ENCODE results near the gene SMOC1.

The SMOC1 gene

DNA sequence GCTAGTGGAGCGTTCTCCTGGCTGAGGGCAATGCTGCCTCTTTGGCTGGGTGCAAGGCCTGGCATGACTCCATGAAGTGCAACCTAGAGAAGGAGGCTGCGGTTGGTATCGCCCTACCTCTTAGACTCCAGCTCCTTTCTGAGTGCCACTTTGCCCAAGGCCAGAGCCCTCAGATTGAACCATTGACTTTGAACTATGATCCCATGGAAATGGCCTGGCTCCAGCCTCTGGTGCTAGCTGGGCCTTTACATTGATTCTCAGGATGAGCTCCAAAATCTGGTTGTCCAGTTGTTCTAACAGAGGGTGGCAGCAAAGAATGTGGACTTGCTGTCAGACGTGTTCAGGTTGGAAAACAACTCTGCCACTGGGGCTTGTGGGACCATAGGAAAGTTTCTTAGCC lies 16.1 kb upstream of the SMOC1 start:
- DNase-seq (ENCODE audit: low read depth in 1 of 2, low spot score in 1 of 2): no peak

DNA sequence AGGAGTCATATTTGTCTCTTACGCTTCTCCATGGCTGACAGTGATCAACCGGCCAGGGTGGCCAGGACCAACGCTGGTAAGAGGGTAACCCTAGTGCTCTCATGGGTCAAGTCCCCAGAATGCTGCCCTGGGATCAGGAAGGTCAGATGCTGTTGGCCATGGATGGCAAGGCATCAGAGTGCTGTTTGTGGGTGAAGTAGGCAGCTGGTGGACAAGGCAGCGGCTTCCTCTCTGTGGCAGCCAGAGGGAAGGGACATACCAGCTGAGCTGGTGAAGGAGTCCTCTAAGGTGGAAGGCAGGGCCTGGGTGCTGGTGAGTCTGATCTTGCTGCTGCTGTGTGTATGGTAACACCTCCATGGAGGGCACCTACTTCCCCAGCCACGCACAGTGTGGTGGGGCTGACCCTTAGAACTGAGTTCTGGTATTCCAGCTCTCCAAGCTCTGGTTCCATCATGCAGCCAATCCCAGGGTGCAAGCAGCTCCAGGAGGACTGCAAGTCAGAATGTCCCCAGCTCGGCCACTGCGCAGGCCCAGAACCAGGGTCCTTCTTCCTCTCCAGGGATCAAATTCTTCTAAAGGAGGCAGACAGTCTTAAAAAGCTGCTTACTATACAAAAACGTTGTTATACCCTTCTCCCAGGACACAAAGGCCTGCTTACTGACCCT lies 13.4 kb upstream of the SMOC1 start:
- DNase-seq (ENCODE audit: low read depth in 1 of 2, low spot score in 1 of 2): no peak

DNA sequence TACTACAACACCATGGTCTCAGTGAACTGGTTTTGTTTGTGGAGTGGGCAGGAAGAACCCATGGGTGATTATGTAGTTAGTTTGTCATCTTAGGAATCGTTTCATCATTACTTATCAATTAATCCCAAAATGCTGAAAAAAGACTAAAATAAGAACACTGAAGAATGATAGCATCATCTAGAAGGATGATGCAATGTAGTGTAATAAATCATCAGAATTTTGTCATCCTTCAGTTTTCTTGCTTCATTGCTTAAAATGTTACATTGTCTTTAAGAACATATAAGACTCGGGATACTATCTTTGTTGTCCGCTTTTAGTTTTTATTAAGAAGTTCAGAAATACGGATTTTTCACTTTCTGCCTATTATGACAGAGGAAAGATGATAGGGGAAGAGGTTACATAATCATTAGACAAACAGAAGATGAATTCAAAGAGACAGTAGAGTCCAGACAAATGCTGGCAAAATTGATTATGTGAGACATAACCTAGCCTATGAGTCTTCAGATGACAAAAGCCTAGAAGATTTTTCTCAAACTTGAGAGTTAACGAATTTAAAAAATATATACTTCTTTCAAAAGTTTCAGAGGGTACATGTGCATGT lies 10.8 kb upstream of the SMOC1 start:
- no peak for DNase-seq (ENCODE audit: low read depth in 1 of 2, low spot score in 1 of 2)

DNA sequence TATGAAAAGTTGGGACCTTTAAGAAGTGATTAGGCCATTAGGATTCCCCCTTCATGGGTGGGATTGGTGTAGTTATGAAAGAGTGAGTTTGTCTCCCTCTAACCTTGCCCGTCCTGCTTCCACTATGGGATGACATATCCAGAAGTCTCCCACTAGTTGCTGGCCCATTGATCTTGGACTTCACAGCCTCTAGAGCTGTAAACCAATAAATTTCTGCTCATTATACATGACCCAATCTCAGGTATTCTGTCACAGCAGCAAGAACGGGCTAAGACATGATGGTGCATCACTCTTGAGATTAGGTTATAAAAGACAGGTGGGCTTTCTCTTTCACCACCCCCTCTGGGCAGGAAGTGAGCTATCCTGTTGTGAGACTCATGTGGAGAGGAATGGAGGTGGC lies 8.6 kb upstream of the SMOC1 start:
- no peak for DNase-seq (ENCODE audit: low read depth in 1 of 2, low spot score in 1 of 2)

DNA sequence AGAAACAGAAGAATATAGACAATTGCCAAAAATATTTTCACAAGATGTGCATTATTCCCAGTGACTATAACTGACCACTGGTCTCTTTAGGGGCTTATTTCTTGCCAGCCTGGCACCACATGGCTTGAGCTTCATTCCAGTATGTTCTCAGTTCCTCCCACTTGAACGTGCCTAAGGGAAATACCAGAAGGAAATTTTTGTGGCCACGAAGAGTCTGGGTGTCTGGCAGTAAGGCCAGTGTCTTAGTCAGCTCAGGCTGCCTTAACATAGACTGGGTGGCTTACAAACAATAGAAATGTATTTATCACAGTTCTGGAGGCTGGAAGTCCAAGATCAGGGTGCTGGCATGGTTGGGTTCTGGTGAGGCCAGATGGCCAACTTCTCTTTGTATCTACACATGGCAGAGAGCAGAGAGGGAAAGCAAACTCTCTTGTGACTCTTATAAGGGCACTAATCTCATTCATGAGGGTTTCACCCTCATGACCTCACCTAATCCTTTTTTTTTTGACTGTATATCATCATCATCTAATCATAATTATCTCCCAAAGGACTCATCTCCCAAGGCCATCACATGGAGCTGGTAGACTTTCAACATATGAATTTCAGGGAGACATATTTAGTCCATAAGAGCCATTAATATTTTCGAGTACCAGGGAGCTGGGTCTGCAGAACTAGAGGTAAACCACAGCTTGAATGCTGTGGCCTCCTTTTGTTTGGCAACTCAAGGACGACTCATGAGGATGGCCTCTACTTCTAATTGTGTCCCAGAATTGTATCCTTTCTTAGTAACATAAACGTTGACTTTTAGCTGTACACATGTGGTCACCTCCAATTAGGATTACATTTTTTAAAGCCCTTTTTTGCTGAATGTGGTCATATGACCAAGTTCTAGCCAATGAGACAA lies 5.1 kb upstream of the SMOC1 start:
- DNase-seq (ENCODE audit: low read depth in 1 of 2, low spot score in 1 of 2): no peak

- no peak for DNase-seq (ENCODE audit: low read depth in 1 of 2, low spot score in 1 of 2)
These were observed 2.9 kb upstream of the SMOC1 start for GRCh38 chr14:69876221-69876847.

GRCh38 chr14:69876848-69877306 lies 2.3 kb upstream of the SMOC1 start:
- no peak for DNase-seq (ENCODE audit: low read depth in 1 of 2, low spot score in 1 of 2)

- DNase-seq (ENCODE audit: low read depth in 1 of 2, low spot score in 1 of 2): no peak
These were observed 1.7 kb upstream of the SMOC1 start for GRCh38 chr14:69877492-69877891.

DNA sequence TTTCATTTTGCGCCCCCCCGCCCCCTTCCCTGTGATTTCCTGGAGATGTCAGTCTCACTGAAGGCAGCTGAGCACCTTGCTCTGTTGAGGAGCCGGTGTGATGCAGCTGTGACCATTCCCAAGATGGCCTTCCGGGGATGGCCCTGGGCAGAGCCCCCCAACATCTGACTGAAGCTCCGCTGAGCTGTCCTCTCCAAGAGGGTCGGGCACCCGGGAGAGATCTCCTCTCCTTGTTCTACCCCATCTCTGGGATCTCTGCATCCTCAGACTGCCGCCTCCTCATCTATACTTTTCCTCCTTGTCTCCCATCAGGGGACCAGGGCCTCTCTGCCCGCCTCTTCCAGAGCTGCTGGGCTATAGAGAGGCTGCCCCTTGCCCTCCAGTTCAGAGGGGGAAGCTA lies 965 bp upstream of the SMOC1 start:
- no peak for DNase-seq (ENCODE audit: low read depth in 1 of 2, low spot score in 1 of 2)

DNA sequence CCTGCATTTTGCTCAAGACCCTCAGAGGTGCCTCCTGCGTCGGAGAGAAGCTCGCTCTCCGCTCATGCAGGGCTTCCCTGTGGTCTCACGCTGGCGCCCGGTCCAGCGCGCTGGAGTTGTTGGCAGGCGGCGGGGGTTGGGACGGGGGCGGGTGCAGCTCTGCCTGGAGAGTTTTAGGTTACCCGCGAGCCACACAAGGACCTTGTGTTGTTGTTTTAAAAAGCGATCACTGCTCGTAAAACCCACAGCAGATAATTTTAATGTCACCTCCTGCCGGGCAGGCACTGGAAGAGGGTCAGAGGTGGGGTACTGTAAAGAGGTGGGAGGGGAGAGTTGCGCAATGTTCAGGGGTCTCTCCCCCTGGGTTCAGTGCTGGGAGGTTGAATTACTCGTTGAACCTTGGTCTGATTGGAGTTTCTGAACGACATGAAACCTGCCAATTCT lies 850 bp downstream of the SMOC1 start:
- DNase-seq (ENCODE audit: low read depth in 1 of 2, low spot score in 1 of 2): no peak

DNA sequence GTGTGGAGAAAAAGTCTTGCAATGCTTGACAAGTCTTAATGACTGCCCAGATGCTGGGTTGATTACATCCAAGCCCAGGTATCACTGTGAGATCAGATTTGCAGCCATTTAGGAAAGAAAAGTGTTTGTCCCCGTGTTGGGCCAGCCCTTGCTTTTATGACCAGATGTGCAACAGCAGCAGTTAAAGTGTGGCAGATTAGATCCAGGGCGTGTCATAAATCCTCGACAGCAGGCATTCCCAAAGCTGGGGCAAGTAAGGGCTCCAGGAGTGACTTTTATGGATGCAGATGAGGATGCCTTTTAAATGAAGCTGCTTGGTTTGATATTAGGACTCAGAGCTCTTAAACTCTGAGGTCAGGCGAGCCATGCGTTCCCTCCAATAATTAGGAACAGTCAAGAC lies 1.7 kb downstream of the SMOC1 start:
- no peak for DNase-seq (ENCODE audit: low read depth in 1 of 2, low spot score in 1 of 2)

DNA sequence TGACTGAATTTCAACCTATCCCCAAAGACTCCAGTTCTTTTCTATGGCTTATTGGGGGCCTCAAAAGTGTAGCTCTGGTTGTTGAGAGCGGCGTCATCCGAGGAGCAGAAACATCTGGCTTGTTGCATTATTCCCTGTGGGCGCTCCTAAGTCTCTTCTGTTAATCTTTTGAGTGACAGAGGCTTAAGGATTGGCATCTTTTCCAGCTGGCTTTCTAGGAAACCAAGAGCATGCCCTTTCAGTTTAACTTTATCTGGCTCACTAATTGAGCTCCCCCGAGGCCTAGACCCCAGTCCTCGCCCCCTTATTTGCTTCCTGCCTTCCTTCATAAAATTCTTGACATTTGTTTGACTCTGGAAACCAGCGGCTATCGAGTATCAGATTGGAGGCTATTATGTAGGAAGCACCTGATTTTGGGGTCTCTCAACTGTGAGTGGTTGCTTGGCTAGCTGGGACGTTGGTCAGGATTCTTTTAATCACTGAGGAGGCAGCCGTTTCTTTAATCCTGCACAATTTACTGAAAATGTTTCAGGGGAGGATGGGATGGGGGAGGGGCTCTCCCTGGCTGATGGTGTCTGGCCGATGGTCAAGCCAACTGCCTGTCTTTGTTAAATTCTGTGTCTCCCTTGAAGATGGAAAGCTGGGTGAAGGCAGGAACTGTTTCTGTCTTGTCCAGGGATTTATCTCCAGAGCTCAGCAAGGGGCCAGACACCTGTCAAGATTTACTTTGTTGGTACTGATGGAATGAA lies 3.1 kb downstream of the SMOC1 start:
- no peak for DNase-seq (ENCODE audit: low read depth in 1 of 2, low spot score in 1 of 2)

GRCh38 chr14:69882915-69883314 lies 3.7 kb downstream of the SMOC1 start:
- no peak for DNase-seq (ENCODE audit: low read depth in 1 of 2, low spot score in 1 of 2)

DNA sequence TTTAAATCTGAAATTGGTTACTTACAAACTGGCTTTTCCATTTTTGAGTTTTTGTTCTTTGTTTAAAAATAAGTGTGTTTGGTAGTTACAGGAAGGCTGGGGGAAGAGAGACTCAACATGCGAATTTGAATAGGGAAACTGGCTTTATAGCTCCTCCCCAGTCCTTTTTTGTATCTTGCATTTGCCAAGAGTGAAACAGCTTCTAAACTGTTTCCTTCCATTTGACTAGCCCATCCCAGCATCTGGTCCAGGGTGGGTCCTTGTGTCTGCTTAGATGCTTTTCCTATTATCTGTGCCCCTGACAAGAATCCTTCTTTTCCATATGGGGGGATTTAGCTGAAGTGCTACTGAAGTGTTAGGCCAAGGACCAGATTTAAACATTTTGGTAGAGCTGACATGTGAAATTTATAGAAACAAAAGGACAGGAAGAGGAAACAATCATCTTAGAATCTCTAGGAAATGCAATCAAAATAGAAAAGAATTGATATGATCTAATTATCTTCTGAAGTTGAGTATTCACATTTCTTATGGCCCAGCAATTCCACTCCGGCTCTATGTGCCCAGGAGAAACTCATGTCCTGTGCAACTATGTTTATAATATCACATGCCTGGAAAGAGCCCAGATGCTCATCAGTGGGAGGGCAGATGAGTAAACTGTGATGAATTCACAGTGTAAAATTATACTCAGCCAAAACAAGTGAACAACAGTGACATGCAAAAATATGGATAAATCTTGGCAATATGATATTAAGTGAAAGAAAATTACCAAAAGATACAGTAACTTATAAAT lies 7.4 kb downstream of the SMOC1 start:
- no peak for DNase-seq (ENCODE audit: low read depth in 1 of 2, low spot score in 1 of 2)

DNA sequence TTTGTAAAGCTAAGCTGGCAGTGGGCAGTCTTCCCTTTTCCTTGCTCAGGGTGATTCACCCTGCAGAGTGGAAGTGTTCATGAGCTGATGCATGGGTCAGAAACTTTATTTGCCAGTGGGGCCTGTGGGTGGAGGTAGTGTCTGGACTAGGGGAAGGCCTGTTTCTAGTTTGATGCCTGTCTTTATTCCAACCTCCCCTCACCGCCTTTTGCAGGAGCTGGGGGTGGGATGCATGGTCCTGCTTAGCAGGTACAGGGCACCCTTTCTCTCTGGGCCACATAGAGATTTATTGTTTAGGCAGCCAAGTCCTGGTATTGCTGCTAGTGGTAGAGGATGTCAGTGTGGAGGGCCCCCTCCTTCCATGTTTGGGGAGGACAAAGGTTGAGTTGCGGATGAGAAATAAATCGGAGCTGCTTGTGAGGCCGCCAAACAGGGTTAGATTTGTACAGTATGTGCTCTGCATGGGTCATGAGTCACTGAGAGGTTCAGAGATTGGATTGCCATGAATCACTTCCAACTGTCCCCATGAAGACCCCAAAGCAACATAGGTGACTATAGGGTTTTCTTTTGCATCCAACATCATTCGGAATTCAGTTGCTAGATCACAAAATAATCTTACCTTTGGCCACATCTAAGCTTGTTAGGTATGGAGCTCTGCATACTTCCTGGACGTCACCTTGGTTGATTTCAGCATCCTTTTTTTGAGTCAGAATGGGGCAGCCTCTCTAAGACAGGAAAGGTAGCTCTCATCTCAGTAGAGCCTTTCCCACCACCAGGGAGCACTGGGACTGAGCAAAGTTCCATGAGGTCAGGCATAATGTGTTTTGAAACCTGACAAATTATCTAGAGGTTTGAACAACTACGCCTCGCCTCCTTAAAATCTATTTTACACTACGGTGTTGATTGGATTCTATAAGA lies 8.8 kb downstream of the SMOC1 start:
- DNase-seq (ENCODE audit: low read depth in 1 of 2, low spot score in 1 of 2): no peak

DNA sequence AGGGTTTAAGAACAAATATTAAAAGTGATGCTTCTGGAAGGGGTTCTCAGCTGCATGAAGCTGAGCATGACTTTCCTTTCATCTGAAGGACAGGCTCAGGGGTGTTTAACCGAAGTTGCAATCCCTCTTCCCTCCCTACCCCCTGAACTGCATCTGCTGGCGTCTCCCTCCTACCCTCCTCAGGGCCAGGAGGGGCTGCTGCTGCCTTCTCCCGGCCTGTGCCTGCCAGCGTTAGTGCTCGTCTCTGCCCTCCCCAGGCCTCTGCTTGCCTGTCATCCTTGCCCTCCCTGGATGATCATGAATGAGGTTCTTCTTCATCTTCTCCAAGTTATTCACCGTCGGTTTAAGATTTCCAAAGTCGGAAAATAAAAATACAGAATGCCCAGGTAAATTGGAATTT lies 12.2 kb downstream of the SMOC1 start:
- DNase-seq (ENCODE audit: low read depth in 1 of 2, low spot score in 1 of 2): no peak

DNA sequence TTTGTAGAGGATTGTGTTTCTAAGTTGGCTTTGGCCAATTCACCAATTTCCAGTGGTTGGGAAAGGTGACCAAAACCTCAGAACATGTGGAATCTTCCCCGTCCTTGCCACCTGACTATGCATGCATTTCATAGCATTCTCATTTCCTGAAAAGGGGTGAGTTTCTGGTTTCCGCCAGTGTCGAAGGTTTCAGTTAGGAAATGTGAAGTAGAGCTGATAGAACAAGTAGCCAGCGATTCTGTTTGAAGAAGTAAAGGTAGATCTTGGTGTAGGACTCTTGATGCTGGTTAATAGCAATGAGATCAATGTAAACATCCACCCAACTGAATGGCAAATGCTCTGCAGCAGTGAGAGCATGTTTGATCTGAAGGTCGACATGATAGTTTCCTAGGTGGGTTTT lies 15.9 kb downstream of the SMOC1 start:
- DNase-seq (ENCODE audit: low read depth in 1 of 2, low spot score in 1 of 2): no peak

GRCh38 chr14:69896080-69896479 lies 16.9 kb downstream of the SMOC1 start:
- no peak for DNase-seq (ENCODE audit: low read depth in 1 of 2, low spot score in 1 of 2)

GRCh38 chr14:69896972-69897371 lies 17.8 kb downstream of the SMOC1 start:
- DNase-seq (ENCODE audit: low read depth in 1 of 2, low spot score in 1 of 2): no peak

All from stimulated activated CD4-positive, alpha-beta T cell treated with anti-CD3 and anti-CD28 coated beads, Interleukin-15, amount 100 ng/mL, for 1 hour (primary cell).